ENCODE results near the gene TTC28.

The TTC28 gene

DNA sequence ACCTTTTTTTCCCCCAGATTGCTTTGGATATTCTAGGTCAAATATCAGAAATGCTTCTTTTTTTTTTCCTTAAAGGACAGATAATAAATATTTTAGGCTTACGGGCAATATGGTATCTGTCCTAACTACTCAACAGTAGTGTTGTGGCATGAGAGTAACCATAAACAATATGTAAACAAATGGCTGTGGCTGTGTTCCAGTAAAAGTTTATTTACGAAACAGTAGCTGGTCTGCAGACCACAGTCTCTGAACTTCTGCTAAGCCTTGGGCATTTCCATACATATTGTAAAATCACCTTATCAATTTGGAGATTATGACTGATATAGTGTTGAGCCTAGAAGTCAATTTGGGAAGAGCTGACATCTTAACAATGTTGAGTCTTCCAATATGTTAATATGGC, 621.6 kb downstream of the TTC28 start:
- no peak overlapping the region for H3K4me3 Mint-ChIP-seq
- H3K27me3 Mint-ChIP-seq (ENCODE audit: low read depth, poor library complexity) = no peaks in the 10 kb centered on the region
- peaks cover 26% of the 10 kb centered on the region for H3K36me3 Mint-ChIP-seq (ENCODE audit: low read depth)
- peaks cover 4% of the 10 kb centered on the region for H3K4me1 Mint-ChIP-seq
- no peak for DNase-seq
- TF ChIP-seq, protein P1, sequence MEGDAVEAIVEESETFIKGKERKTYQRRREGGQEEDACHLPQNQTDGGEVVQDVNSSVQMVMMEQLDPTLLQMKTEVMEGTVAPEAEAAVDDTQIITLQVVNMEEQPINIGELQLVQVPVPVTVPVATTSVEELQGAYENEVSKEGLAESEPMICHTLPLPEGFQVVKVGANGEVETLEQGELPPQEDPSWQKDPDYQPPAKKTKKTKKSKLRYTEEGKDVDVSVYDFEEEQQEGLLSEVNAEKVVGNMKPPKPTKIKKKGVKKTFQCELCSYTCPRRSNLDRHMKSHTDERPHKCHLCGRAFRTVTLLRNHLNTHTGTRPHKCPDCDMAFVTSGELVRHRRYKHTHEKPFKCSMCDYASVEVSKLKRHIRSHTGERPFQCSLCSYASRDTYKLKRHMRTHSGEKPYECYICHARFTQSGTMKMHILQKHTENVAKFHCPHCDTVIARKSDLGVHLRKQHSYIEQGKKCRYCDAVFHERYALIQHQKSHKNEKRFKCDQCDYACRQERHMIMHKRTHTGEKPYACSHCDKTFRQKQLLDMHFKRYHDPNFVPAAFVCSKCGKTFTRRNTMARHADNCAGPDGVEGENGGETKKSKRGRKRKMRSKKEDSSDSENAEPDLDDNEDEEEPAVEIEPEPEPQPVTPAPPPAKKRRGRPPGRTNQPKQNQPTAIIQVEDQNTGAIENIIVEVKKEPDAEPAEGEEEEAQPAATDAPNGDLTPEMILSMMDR (IDR thresholded peaks at IDR 0.05) = no peak
- peaks cover 21% of the 10 kb centered on the region for H3K9me3 Mint-ChIP-seq
- no peak overlapping the region for H3K27ac Mint-ChIP-seq

DNA sequence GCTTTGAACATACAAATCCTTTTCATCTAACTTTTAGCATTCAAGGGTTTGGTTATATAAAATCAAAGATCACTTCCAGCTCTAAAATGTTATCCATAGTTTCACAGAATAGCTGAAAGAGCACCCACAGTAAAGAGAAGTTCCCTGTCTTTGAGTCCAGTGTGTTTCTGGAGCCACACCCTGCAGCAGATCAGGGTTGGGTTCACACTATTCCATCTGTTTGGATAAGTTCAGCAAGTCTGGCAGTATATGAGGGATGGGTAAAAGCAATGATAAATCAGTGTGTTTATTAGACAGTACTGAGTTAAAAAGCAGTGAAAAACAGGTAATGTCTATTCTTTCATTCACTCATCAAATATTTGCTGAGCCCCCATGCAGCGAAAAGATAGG, 624.8 kb downstream of the TTC28 start:
- no peaks in the 10 kb centered on the region for H3K27me3 Mint-ChIP-seq (ENCODE audit: low read depth, poor library complexity)
- no peaks in the 10 kb centered on the region for H3K9me3 Mint-ChIP-seq
- H3K36me3 Mint-ChIP-seq (ENCODE audit: low read depth) = no peaks in the 10 kb centered on the region
- no peak overlapping the region for H3K4me3 Mint-ChIP-seq
- no peak overlapping the region for H3K27ac Mint-ChIP-seq
- DNase-seq = no peak
- TF ChIP-seq, protein P1 (IDR thresholded peaks at IDR 0.05) = no peak
- H3K4me1 Mint-ChIP-seq = peaks cover 19% of the 10 kb centered on the region

DNA sequence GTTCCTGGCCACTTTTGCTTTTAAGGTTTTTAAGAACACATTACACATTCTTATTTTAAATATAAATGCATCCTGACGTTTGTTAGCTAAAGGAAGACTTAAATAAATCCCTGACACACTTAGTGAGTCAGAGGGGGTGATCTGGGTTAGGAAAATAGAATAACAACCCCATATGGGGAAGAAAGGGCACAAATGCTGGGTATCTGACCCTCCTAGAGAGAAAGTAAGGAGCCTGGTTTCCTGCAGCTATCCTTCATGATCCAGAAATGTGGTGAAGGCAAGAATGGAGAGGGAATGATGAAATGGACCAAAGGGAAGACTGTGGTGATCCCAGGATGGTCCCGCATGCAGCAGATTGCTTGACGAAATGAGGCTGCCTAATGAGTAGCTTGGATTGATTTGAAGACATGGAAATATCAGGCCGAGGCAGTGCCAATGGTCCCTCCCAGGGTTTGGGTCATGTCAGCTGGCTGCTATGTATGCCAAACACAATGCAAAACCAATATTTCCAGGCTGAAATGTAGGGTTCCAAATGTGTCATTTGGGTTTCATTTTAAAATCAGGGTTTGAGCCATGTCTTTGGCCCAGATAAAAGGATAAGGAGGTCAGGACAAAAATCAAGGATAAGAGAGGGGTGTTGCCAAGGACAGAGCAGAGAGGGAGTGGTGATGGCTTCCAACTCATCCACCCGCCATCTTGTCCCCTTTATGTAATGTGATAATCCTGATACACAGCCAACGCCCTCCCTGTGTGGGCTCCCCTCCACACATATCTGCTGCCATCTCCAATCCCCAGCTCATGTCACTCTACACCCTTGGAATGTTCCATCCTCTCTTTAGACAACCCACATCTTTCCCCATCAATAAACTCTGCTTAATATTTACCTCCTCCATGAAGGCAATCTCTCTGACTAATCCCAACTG, 625.5 kb downstream of the TTC28 start:
- Mint-ChIP-seq H3K4me1 (peaks cover 24% of the 10 kb centered on the region), H3K9me3 (no peaks in the 10 kb centered on the region)

DNA sequence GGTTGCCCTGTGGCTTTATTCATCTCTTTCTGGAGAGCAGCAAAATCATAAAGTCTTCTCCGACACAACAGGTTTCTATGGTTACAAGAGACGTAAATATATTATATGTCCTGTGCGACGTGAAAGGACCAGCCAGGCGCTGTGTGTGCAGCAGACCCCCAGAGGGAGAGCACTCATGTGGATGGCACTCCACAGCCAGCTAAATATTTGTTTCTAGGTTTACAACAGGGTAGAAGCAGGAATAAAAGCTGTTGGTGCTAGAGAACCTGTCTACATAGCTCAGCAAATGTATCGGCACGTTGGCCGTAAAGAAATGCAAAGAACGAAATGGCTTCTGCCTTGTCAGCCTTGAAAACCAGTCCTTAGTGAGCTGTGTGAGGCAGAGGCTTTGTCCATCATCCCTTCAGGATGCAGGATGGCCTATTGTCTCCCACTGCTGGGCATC, 626.8 kb downstream of the TTC28 start:
- Mint-ChIP-seq H3K4me1 (peaks cover 37% of the 10 kb centered on the region), H3K4me3 (no peak overlapping the region), H3K36me3 (ENCODE audit: low read depth) (no peaks in the 10 kb centered on the region), H3K9me3 (no peaks in the 10 kb centered on the region), H3K27ac (peak overlapping the region; percentile 43), H3K27me3 (ENCODE audit: low read depth, poor library complexity) (peaks cover 3% of the 10 kb centered on the region)
- TF ChIP-seq, protein P1 (IDR thresholded peaks at IDR 0.05) = no peak
- DNase-seq = peak; percentile 33

More for the DNA sequence above, 625.5 kb downstream of the TTC28 start:
- Mint-ChIP-seq H3K27ac (no peak overlapping the region), H3K36me3 (ENCODE audit: low read depth) (no peaks in the 10 kb centered on the region), H3K27me3 (ENCODE audit: low read depth, poor library complexity) (peaks cover 3% of the 10 kb centered on the region), H3K4me3 (no peak overlapping the region)
- TF ChIP-seq, protein P1 (IDR thresholded peaks at IDR 0.05) = no peak
- DNase-seq = no peak

DNA sequence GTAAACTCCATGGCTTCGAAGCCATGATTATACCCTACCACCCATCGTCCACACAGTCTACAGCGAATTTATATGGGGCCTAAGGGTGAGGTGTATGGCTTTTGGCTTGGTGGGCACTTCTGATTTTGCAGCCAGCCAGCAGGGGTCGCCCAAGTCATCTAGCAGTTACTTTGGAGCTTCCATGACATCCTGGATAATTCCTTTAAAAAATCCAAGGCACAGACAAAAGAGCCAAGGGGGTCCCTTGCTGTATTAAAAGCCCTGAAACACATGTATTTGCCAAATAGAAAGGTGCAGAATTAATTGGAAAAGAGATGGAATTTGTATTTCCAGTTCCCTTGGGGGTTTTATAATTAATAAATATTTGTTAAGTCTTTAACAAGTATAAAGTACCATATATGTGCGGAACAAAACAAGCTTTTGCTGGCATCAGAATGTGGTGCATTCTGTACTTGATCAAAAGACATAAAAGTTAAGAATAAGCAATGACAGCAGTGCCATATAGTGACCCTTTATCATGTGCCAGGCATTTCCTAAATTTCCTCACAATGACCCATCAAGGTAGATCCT, 627.8 kb downstream of the TTC28 start:
- no peak overlapping the region for H3K27ac Mint-ChIP-seq
- H3K4me1 Mint-ChIP-seq = peaks cover 42% of the 10 kb centered on the region
- no peaks in the 10 kb centered on the region for H3K9me3 Mint-ChIP-seq
- TF ChIP-seq, protein P1 (IDR thresholded peaks at IDR 0.05) = peak; percentile 93
- peaks cover 3% of the 10 kb centered on the region for H3K27me3 Mint-ChIP-seq (ENCODE audit: low read depth, poor library complexity)
- no peaks in the 10 kb centered on the region for H3K36me3 Mint-ChIP-seq (ENCODE audit: low read depth)
- no peak overlapping the region for H3K4me3 Mint-ChIP-seq
- DNase-seq = peak; percentile 88
